GM18909 (cell line): ENCODE measurements around the gene SPIB.
A peak's percentile ranks its signal among the peaks of the same experiment; 100 is the strongest.
"Not testable (repeated sequence)": the region's sequence is repeated elsewhere in the genome, so short reads cannot be mapped to it uniquely, and the experiment has no call there.

ENCODE experiments used
- ATAC-seq: cut with Tn5 transposase; IDR thresholded peaks from one replicate; pipeline ENCODE4 v1.9.1; 2021; ENCODE audit warnings: mild to moderate bottlenecking; ENCODE audit not compliant: unreplicated experiment, poor library complexity

Gene SPIB

DNA sequence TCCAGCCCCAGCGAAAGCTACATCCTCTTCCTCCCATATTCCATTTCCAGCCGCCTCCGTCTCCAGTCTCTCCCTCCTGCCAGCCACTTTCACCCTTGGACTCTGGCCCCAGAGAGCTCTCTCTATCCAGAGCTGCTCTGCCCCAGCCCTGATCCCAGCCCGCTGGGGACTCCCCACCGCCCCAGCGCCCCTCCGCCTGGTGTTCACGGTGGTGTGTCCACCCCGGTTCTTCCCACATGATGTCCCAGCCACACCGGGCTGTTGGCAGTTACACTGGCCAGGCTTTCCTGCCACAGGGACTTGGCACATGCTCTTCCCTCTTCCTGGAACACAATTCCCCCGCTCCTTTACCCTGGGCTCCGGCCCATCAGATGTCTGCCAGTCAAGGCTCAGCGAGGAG lies 46.3 kb downstream of the SPIB start:
- no peak for ATAC-seq

- ATAC-seq: no peak
Measured at GRCh38 chr19:50465986-50466705, 47.4 kb downstream of the SPIB start.

- no peak for ATAC-seq
Measured at GRCh38 chr19:50466706-50467039, 47.9 kb downstream of the SPIB start.

- no peak for ATAC-seq
Measured at GRCh38 chr19:50467566-50467965, 48.8 kb downstream of the SPIB start.

- no peak for ATAC-seq
Measured at GRCh38 chr19:50468818-50469217, 50.1 kb downstream of the SPIB start.

DNA sequence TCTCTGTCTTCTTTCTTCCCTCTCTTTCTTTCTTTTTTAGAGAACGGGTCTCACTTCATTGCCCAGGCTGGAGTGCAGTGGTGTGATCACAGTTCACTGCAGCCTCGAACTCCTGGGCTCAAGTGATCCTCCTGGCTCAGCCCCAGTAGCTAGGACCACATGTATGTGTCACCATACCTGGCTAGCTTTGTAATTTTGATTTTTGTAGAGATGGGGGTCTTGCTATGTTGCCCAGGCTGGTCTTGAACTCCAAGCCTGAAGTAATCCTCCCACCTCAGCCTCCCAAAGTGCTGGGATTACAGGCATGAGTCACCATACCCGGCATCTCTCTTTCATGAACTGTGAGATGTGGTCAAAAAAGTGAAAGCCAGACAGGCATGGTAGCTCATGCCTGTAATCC lies 54.6 kb downstream of the SPIB start:
- not testable (repeated sequence) for ATAC-seq

GRCh38 chr19:50475101-50475568 lies 56.4 kb downstream of the SPIB start:
- ATAC-seq: no peak

GRCh38 chr19:50475736-50476223 lies 57.0 kb downstream of the SPIB start:
- ATAC-seq: no peak

GRCh38 chr19:50476224-50476906 lies 57.6 kb downstream of the SPIB start, which contains the start of the genes EMC10 and GARIN5A:
Gene EMC10 (plus strand): TSS chr19:50476507. CDS start chr19:50476545, 38 bp downstream.
Gene GARIN5A (minus strand): TSS chr19:50476848. CDS start chr19:50476388, 460 bp downstream.
- ATAC-seq: peak; percentile 81

- ATAC-seq: no peak
Measured at GRCh38 chr19:50476907-50477238, 58.1 kb downstream of the SPIB start.

- no peak for ATAC-seq
Measured at GRCh38 chr19:50477751-50478515, 59.2 kb downstream of the SPIB start.

DNA sequence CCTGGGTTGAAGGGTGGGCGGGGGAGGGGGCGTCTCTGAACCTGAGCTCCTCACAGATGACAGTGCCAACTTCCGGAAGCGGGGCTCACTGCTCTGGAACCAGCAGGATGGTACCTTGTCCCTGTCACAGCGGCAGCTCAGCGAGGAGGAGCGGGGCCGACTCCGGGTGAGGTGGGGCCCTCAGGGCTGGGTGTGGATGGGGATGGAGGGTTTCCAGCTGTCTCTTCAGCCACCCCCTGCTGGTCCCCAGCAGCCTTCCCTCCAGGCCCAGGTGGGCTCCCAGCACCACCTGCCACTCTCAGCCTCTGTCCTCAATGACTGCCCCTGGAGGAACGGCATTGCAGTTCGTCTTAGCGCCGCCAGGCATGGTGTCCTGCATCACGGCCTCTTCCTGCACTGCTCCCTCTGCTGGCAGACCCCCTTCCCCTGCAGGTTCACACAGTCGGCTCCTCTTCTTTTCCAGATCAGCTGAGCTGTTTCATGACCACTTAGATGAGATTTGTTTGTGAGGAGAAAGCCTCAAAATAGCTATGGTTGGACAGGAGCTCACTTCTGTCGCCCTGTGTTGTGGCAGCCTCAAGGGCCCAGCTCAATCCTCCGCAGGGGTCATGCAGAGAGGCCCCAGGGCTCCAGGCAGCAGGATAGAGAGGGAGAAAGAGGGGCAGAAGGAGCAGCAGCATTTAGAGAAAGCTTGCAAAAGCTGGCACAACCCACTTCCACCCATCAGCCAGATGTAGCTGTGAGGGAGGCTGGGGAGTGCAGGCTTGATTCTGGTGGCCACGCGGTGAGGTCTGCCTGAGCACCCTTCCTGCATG lies 60.4 kb downstream of the SPIB start:
- ATAC-seq: no peak

DNA sequence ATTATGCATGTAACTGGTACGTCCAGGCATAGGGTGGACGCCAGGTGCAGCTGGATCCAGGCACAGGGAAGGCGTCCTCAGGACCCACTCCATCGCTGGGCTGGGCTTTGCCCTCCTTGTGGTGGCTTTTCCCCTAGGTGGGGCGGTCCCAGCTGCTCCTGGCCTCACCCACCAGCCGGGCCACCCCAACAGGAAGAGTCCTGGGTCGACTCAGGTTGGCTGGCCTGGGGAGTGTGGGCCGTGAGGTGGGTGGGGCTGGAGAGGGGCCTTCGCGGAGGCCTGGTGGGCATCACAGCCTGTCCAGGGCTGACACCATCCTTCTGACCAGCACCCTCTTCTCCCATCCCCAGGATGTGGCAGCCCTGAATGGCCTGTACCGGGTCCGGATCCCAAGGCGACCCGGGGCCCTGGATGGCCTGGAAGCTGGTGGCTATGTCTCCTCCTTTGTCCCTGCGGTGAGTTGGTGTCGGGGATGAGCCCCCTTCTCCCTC lies 61.1 kb downstream of the SPIB start:
- no peak for ATAC-seq

- no peak for ATAC-seq
Measured at GRCh38 chr19:50480281-50481111, 61.8 kb downstream of the SPIB start.
